Measurements from ENCODE around the gene C20orf202. TPM values are rescaled to one million over a fixed set of nuclear protein-coding genes. Genes with fewer than 3 reads are reported as not detected.
"Not testable (repeated sequence)": the region's sequence is repeated elsewhere in the genome, so short reads cannot be mapped to it uniquely, and the experiment has no call there.

C20orf202 gene
- total RNA-seq, 1 donor from 2014 or later, result not detected

GRCh38 chr20:1216527-1217427, 13.5 kb downstream of the C20orf202 start:
- peaks cover 22% of the 10 kb centered on the region for H3K27me3 Mint-ChIP-seq (ENCODE audit: low read depth)
- H3K4me1 Mint-ChIP-seq (ENCODE audit: low read depth), result peaks cover 32% of the 10 kb centered on the region
- not testable (repeated sequence) for H3K36me3 Mint-ChIP-seq (ENCODE audit: low read depth); H3K9me3 Mint-ChIP-seq; DNase-seq (ENCODE audit: low spot score); H3K4me3 Mint-ChIP-seq (ENCODE audit: low read depth)
- intact Hi-C loops (cut with micrococcal nuclease), result loop anchor here (10.0 kb wide), 2 partner anchors 242 to 248 kb away; partner anchors contain the start of gene NSFL1C
- H3K27ac Mint-ChIP-seq, result peak overlapping the region; percentile 35

GRCh38 chr20:1222750-1223149, 19.5 kb downstream of the C20orf202 start:
- intact Hi-C loops (cut with micrococcal nuclease); H3K9me3 Mint-ChIP-seq; DNase-seq (ENCODE audit: low spot score); H3K36me3 Mint-ChIP-seq (ENCODE audit: low read depth); H3K4me1 Mint-ChIP-seq (ENCODE audit: low read depth); H3K27ac Mint-ChIP-seq; H3K4me3 Mint-ChIP-seq (ENCODE audit: low read depth): not testable (repeated sequence)
- peaks cover 34% of the 10 kb centered on the region for H3K27me3 Mint-ChIP-seq (ENCODE audit: low read depth)

GRCh38 chr20:1224205-1224890, 21.1 kb downstream of the C20orf202 start:
- no peak for DNase-seq (ENCODE audit: low spot score)
- peaks cover 8% of the 10 kb centered on the region for H3K4me1 Mint-ChIP-seq (ENCODE audit: low read depth)
- intact Hi-C loops (cut with micrococcal nuclease), result no loop called here
- H3K9me3 Mint-ChIP-seq, result no peaks in the 10 kb centered on the region
- H3K36me3 Mint-ChIP-seq (ENCODE audit: low read depth), result no peaks in the 10 kb centered on the region
- H3K4me3 Mint-ChIP-seq (ENCODE audit: low read depth), result peak overlapping the region; percentile 23
- peaks cover 36% of the 10 kb centered on the region for H3K27me3 Mint-ChIP-seq (ENCODE audit: low read depth)
- no peak overlapping the region for H3K27ac Mint-ChIP-seq

GRCh38 chr20:1225263-1225782, 22.1 kb downstream of the C20orf202 start:
- Mint-ChIP-seq H3K27ac (no peak overlapping the region), H3K4me1 (ENCODE audit: low read depth) (peaks cover 8% of the 10 kb centered on the region), H3K9me3 (no peaks in the 10 kb centered on the region), H3K4me3 (ENCODE audit: low read depth) (peak overlapping the region; percentile 76), H3K36me3 (ENCODE audit: low read depth) (no peaks in the 10 kb centered on the region), H3K27me3 (ENCODE audit: low read depth) (peaks cover 34% of the 10 kb centered on the region)
- DNase-seq (ENCODE audit: low spot score), result no peak
- intact Hi-C loops (cut with micrococcal nuclease), result loop anchor here (5.0 kb wide), 2 partner anchors 42 to 212 kb away; partner anchors contain the start of gene SNPH

- peak; percentile 65 for DNase-seq (ENCODE audit: low spot score)
- no peak within 1 kb of the TSS for H3K27ac Mint-ChIP-seq
- H3K36me3 Mint-ChIP-seq (ENCODE audit: low read depth), result no peaks in the 10 kb centered on the region
- peaks cover 8% of the 10 kb centered on the region for H3K4me1 Mint-ChIP-seq (ENCODE audit: low read depth)
- H3K27me3 Mint-ChIP-seq (ENCODE audit: low read depth), result peaks cover 31% of the 10 kb centered on the region
- intact Hi-C loops (cut with micrococcal nuclease), result loop anchor here (5.0 kb wide), 2 partner anchors 41 to 211 kb away; partner anchors contain the start of gene SNPH
- H3K9me3 Mint-ChIP-seq, result no peaks in the 10 kb centered on the region
- peak within 1 kb of the TSS; percentile 79 for H3K4me3 Mint-ChIP-seq (ENCODE audit: low read depth)
Observed at GRCh38 chr20:1225783-1226654, 22.8 kb downstream of the C20orf202 start, which contains the start of gene RAD21L1. TSS of gene RAD21L1 (plus strand) at chr20:1226044. CDS start at chr20:1228454, 2,410 bp downstream.

GRCh38 chr20:1229541-1229940, 26.3 kb downstream of the C20orf202 start:
- Mint-ChIP-seq H3K4me3 (ENCODE audit: low read depth) (no peak overlapping the region), H3K4me1 (ENCODE audit: low read depth) (peaks cover 11% of the 10 kb centered on the region), H3K27me3 (ENCODE audit: low read depth) (peaks cover 31% of the 10 kb centered on the region), H3K36me3 (ENCODE audit: low read depth) (no peaks in the 10 kb centered on the region), H3K27ac (no peak overlapping the region), H3K9me3 (no peaks in the 10 kb centered on the region)
- intact Hi-C loops (cut with micrococcal nuclease), result loop anchor here (5.0 kb wide), 2 partner anchors 38 to 208 kb away; partner anchors contain the start of gene SNPH
- no peak for DNase-seq (ENCODE audit: low spot score)

GRCh38 chr20:1232286-1233111, 29.2 kb downstream of the C20orf202 start:
- H3K4me3 Mint-ChIP-seq (ENCODE audit: low read depth), result no peak overlapping the region
- H3K4me1 Mint-ChIP-seq (ENCODE audit: low read depth), result peaks cover 11% of the 10 kb centered on the region
- peaks cover 29% of the 10 kb centered on the region for H3K27me3 Mint-ChIP-seq (ENCODE audit: low read depth)
- H3K36me3 Mint-ChIP-seq (ENCODE audit: low read depth), result no peaks in the 10 kb centered on the region
- no peaks in the 10 kb centered on the region for H3K9me3 Mint-ChIP-seq
- no peak for DNase-seq (ENCODE audit: low spot score)
- no peak overlapping the region for H3K27ac Mint-ChIP-seq
- intact Hi-C loops (cut with micrococcal nuclease), result no loop called here

GRCh38 chr20:1240549-1240948, 37.3 kb downstream of the C20orf202 start:
- Mint-ChIP-seq H3K4me3 (ENCODE audit: low read depth) (no peak overlapping the region), H3K9me3 (no peaks in the 10 kb centered on the region), H3K36me3 (ENCODE audit: low read depth) (no peaks in the 10 kb centered on the region), H3K27me3 (ENCODE audit: low read depth) (peaks cover 20% of the 10 kb centered on the region), H3K4me1 (ENCODE audit: low read depth) (peaks cover 6% of the 10 kb centered on the region), H3K27ac (no peak overlapping the region)
- DNase-seq (ENCODE audit: low spot score), result no peak
- intact Hi-C loops (cut with micrococcal nuclease), result no loop called here

GRCh38 chr20:1241456-1241855, 38.2 kb downstream of the C20orf202 start:
- Mint-ChIP-seq H3K9me3 (no peaks in the 10 kb centered on the region), H3K36me3 (ENCODE audit: low read depth) (no peaks in the 10 kb centered on the region), H3K27me3 (ENCODE audit: low read depth) (peaks cover 16% of the 10 kb centered on the region), H3K4me1 (ENCODE audit: low read depth) (peaks cover 6% of the 10 kb centered on the region), H3K27ac (no peak overlapping the region), H3K4me3 (ENCODE audit: low read depth) (no peak overlapping the region)
- no peak for DNase-seq (ENCODE audit: low spot score)
- intact Hi-C loops (cut with micrococcal nuclease), result no loop called here

- peaks cover 6% of the 10 kb centered on the region for H3K4me1 Mint-ChIP-seq (ENCODE audit: low read depth)
- intact Hi-C loops (cut with micrococcal nuclease), result no loop called here
Observed at GRCh38 chr20:1242099-1242498, 38.8 kb downstream of the C20orf202 start.

GRCh38 chr20:1242530-1242929, 39.3 kb downstream of the C20orf202 start:
- Mint-ChIP-seq H3K36me3 (ENCODE audit: low read depth) (no peaks in the 10 kb centered on the region), H3K27me3 (ENCODE audit: low read depth) (peaks cover 13% of the 10 kb centered on the region), H3K27ac (no peak overlapping the region), H3K9me3 (no peaks in the 10 kb centered on the region), H3K4me1 (ENCODE audit: low read depth) (peaks cover 6% of the 10 kb centered on the region), H3K4me3 (ENCODE audit: low read depth) (no peak overlapping the region)
- intact Hi-C loops (cut with micrococcal nuclease), result no loop called here
- no peak for DNase-seq (ENCODE audit: low spot score)

More at GRCh38 chr20:1242099-1242498, 38.8 kb downstream of the C20orf202 start:
- DNase-seq (ENCODE audit: low spot score), result no peak
- Mint-ChIP-seq H3K27me3 (ENCODE audit: low read depth) (peaks cover 13% of the 10 kb centered on the region), H3K9me3 (no peaks in the 10 kb centered on the region), H3K4me3 (ENCODE audit: low read depth) (no peak overlapping the region), H3K36me3 (ENCODE audit: low read depth) (no peaks in the 10 kb centered on the region), H3K27ac (no peak overlapping the region)

Data from activated T-helper 2 cell treated with anti-CD3 and anti-CD28 coated beads, Interferon-gamma antibody, Interleukin-2, Interleukin-4, amounts not matched to agents 10 μg/mL and 5 μg/mL and 100 μg/mL, durations not matched to agents 14 hours and 24 hours and 36 hours (primary cell).